ENCODE measurements around the gene NTRK3.

- TF ChIP-seq CTCF (IDR thresholded peaks at IDR 0.05) (no peak), POLR2A (IDR thresholded peaks at IDR 0.05) (no peak)
Measured at GRCh38 chr15:88089024-88089620, 167.4 kb downstream of the NTRK3 start.

Measured in thyroid gland (tissue), 4 donors.